Activated CD8-positive, alpha-beta T cell treated with anti-CD3 and anti-CD28 coated beads, Interleukin-2, amount 10 ng/mL, durations not matched to agents 7 days and 5 days (primary cell): ENCODE measurements around the gene LOXL1. TPM values are rescaled to one million over a fixed set of nuclear protein-coding genes. Genes with fewer than 3 reads are reported as not detected.

Source experiments
- ATAC-seq: fragments of 150-1000 bp; cut with Tn5 transposase; one replicate; pipeline ENCODE4 v1.10.0; 2021; ENCODE audit warnings: moderate library complexity
- CTCF ChIA-PET: fragments of 350-600 bp; sonication (Branson Sonifier 250); formaldehyde crosslinking; loops from one replicate; lab custom pipeline; 2021; ENCODE audit warnings: antibody characterized with exemption; lab: Charles Lee
- POLR2A ChIA-PET: fragments of 350-600 bp; sonication (Branson Sonifier 250); formaldehyde crosslinking; loops from one replicate; lab custom pipeline; 2021; ENCODE audit warnings: antibody characterized with exemption; lab: Charles Lee
- DNase-seq: peaks from one replicate; pipeline ENCODE4 v3.0.0-alpha.2; 2020
- H3K27ac Mint-ChIP-seq: one replicate; pipeline ENCODE4 v1.8.0; 2021; ENCODE audit warnings: mild to moderate bottlenecking, mixed read lengths
- H3K27me3 Mint-ChIP-seq: one replicate; pipeline ENCODE4 v1.8.0; 2021; ENCODE audit warnings: low read depth, mixed read lengths
- H3K36me3 Mint-ChIP-seq: one replicate; pipeline ENCODE4 v1.8.0; 2021; ENCODE audit warnings: low read depth, mixed read lengths
- H3K4me1 Mint-ChIP-seq: one replicate; pipeline ENCODE4 v1.8.0; 2021; ENCODE audit warnings: low read depth, mixed read lengths
- H3K4me3 Mint-ChIP-seq: one replicate; pipeline ENCODE4 v1.8.0; 2021; ENCODE audit warnings: mild to moderate bottlenecking, mixed read lengths
- H3K9me3 Mint-ChIP-seq: one replicate; pipeline ENCODE4 v1.8.0; 2022; ENCODE audit warnings: mixed read lengths; ENCODE audit not compliant: insufficient read depth
- total RNA-seq, 2 experiments: library from RNA; stranded (reverse); gene quantifications; one replicate each; pipeline ENCODE4 v1.2.3, GENCODE V29; 2021

The LOXL1 gene
- total RNA-seq, 2 experiments from 2014 or later = 5.9 to 8.4 TPM

GRCh38 chr15:73889762-73890124 is 36.5 kb upstream of the LOXL1 start:
- H3K4me1 Mint-ChIP-seq = no peaks in the 10 kb centered on the region
- H3K36me3 Mint-ChIP-seq = no peaks in the 10 kb centered on the region
- H3K4me3 Mint-ChIP-seq = no peak overlapping the region
- H3K27ac Mint-ChIP-seq = no peak overlapping the region
- peaks cover 27% of the 10 kb centered on the region for H3K27me3 Mint-ChIP-seq
- DNase-seq (no peak), ATAC-seq (no peak)
- ChIA-PET POLR2A (no interaction called here), CTCF (no interaction called here)
- no peaks in the 10 kb centered on the region for H3K9me3 Mint-ChIP-seq

GRCh38 chr15:73891328-73892315 is 34.6 kb upstream of the LOXL1 start:
- ATAC-seq = no peak
- H3K27me3 Mint-ChIP-seq = peaks cover 32% of the 10 kb centered on the region
- H3K36me3 Mint-ChIP-seq = no peaks in the 10 kb centered on the region
- no peak overlapping the region for H3K27ac Mint-ChIP-seq
- H3K4me1 Mint-ChIP-seq = no peaks in the 10 kb centered on the region
- H3K9me3 Mint-ChIP-seq = no peaks in the 10 kb centered on the region
- ChIA-PET POLR2A (interaction anchor here (0.6 kb wide), 1 partner anchor 207 kb away, joined by 3 read pairs; no protein-coding TSS in a partner anchor), CTCF (interaction anchor here (6.4 kb wide), 1 partner anchor 18 kb away, joined by 41 read pairs; the partner anchor contains the start of gene TBC1D21)
- H3K4me3 Mint-ChIP-seq = no peak overlapping the region
- no peak for DNase-seq

- no peak overlapping the region for H3K27ac Mint-ChIP-seq
- H3K27me3 Mint-ChIP-seq = peaks cover 32% of the 10 kb centered on the region
- H3K4me1 Mint-ChIP-seq = peaks cover 9% of the 10 kb centered on the region
- POLR2A ChIA-PET = interaction anchor here (0.6 kb wide), 1 partner anchor 208 kb away, joined by 3 read pairs; no protein-coding TSS in a partner anchor
- no peak overlapping the region for H3K4me3 Mint-ChIP-seq
- H3K9me3 Mint-ChIP-seq = no peaks in the 10 kb centered on the region
- ATAC-seq = no peak
- no peaks in the 10 kb centered on the region for H3K36me3 Mint-ChIP-seq
- no peak for DNase-seq
- CTCF ChIA-PET = interaction anchor here (6.4 kb wide), 1 partner anchor 19 kb away, joined by 41 read pairs; the partner anchor contains the start of gene TBC1D21
Measured at GRCh38 chr15:73892446-73893226, 33.6 kb upstream of the LOXL1 start.

GRCh38 chr15:73894133-73894814 is 32.0 kb upstream of the LOXL1 start:
- H3K4me1 Mint-ChIP-seq = peaks cover 9% of the 10 kb centered on the region
- H3K36me3 Mint-ChIP-seq = no peaks in the 10 kb centered on the region
- no peaks in the 10 kb centered on the region for H3K9me3 Mint-ChIP-seq
- CTCF ChIA-PET = interaction anchor here (1.2 to 6.4 kb wide), 3 partner anchors 12 to 34 kb away, joined by 3 to 41 read pairs (median 14); partner anchors contain the start of gene TBC1D21
- DNase-seq (no peak), ATAC-seq (no peak)
- POLR2A ChIA-PET = no interaction called here
- H3K27ac Mint-ChIP-seq = no peak overlapping the region
- peaks cover 25% of the 10 kb centered on the region for H3K27me3 Mint-ChIP-seq
- H3K4me3 Mint-ChIP-seq = no peak overlapping the region

GRCh38 chr15:73897441-73898261 is 28.6 kb upstream of the LOXL1 start:
- peak; percentile 92 for ATAC-seq
- CTCF ChIA-PET = interaction anchor here (0.6 to 6.4 kb wide), 18 partner anchors 9 to 68 kb away, joined by 3 to 47 read pairs (median 4); partner anchors contain the start of gene TBC1D21
- Mint-ChIP-seq H3K27ac (no peak overlapping the region), H3K4me3 (no peak overlapping the region), H3K36me3 (no peaks in the 10 kb centered on the region), H3K4me1 (peaks cover 9% of the 10 kb centered on the region), H3K27me3 (peaks cover 7% of the 10 kb centered on the region), H3K9me3 (no peaks in the 10 kb centered on the region)
- POLR2A ChIA-PET = no interaction called here
- peak; percentile 84 for DNase-seq

- DNase-seq (no peak), ATAC-seq (no peak)
- peaks cover 9% of the 10 kb centered on the region for H3K4me1 Mint-ChIP-seq
- H3K27ac Mint-ChIP-seq = no peak overlapping the region
- no peaks in the 10 kb centered on the region for H3K36me3 Mint-ChIP-seq
- H3K27me3 Mint-ChIP-seq = peaks cover 10% of the 10 kb centered on the region
- no peak overlapping the region for H3K4me3 Mint-ChIP-seq
- ChIA-PET CTCF (interaction anchor here (0.9 to 3.8 kb wide), 5 partner anchors 8 to 1035 kb away, joined by 3 to 47 read pairs (median 7); partner anchors contain the start of gene TBC1D21), POLR2A (no interaction called here)
- no peaks in the 10 kb centered on the region for H3K9me3 Mint-ChIP-seq
Measured at GRCh38 chr15:73899197-73900094, 26.8 kb upstream of the LOXL1 start.

GRCh38 chr15:73900095-73900712 is 26.1 kb upstream of the LOXL1 start:
- Mint-ChIP-seq H3K4me3 (no peak overlapping the region), H3K27ac (no peak overlapping the region), H3K27me3 (peaks cover 10% of the 10 kb centered on the region), H3K9me3 (no peaks in the 10 kb centered on the region), H3K4me1 (peaks cover 9% of the 10 kb centered on the region), H3K36me3 (no peaks in the 10 kb centered on the region)
- ChIA-PET POLR2A (interaction anchor here (1.3 kb wide), 1 partner anchor 8 kb away, joined by 5 read pairs; no protein-coding TSS in a partner anchor), CTCF (interaction anchor here (1.0 to 1.7 kb wide), 4 partner anchors 9 to 28 kb away, joined by 3 to 12 read pairs (median 5); partner anchors contain the start of gene TBC1D21)
- no peak for ATAC-seq
- no peak for DNase-seq

- no peak for DNase-seq
- Mint-ChIP-seq H3K4me3 (no peak overlapping the region), H3K27me3 (peaks cover 4% of the 10 kb centered on the region), H3K9me3 (no peaks in the 10 kb centered on the region), H3K4me1 (peaks cover 9% of the 10 kb centered on the region), H3K27ac (no peak overlapping the region), H3K36me3 (no peaks in the 10 kb centered on the region)
- ChIA-PET CTCF (interaction anchor here (1.0 kb wide), 2 partner anchors 26 to 27 kb away, joined by 5 read pairs; no protein-coding TSS in a partner anchor), POLR2A (interaction anchor here (1.3 kb wide), 1 partner anchor 7 kb away, joined by 5 read pairs; no protein-coding TSS in a partner anchor)
- ATAC-seq = no peak
Measured at GRCh38 chr15:73901126-73901810, 25.0 kb upstream of the LOXL1 start.
